ENCODE results near the gene TIMM22.

DNA sequence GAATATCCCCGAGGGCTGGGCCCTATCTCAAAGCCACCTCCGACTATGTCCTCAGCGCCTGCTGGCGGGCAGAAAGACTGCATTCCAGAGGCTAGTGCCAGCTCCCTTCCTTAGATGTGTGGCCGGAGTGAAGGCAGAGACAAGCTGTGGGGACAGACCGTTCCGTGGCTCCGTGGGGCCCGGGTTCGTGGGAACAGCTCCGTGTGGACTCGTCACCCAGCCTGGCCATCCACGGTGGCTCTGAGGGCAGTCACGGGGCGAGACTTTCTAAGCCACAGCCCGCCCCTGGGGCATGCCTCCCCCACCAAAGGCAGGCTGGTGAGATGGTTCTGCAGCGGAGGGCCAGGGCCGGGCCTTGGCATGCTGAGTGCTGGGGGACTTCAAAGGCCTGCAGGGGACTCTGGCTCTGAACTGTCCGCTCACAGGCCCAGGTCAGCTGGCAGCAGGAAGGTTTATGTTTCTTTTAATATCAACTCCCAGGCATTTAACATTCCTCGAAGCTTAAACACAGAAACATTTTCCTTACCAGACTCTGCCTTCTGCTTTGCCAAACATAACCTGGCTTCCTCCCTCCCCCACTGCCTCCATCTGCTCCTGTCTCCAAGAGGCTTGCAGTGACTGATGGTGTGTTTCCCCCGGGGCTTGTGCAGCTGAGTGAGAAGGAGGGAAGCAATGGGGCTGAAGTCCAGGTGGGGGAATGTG is 50.4 kb downstream of the TIMM22 start:
- TF ChIP-seq, protein P1, sequence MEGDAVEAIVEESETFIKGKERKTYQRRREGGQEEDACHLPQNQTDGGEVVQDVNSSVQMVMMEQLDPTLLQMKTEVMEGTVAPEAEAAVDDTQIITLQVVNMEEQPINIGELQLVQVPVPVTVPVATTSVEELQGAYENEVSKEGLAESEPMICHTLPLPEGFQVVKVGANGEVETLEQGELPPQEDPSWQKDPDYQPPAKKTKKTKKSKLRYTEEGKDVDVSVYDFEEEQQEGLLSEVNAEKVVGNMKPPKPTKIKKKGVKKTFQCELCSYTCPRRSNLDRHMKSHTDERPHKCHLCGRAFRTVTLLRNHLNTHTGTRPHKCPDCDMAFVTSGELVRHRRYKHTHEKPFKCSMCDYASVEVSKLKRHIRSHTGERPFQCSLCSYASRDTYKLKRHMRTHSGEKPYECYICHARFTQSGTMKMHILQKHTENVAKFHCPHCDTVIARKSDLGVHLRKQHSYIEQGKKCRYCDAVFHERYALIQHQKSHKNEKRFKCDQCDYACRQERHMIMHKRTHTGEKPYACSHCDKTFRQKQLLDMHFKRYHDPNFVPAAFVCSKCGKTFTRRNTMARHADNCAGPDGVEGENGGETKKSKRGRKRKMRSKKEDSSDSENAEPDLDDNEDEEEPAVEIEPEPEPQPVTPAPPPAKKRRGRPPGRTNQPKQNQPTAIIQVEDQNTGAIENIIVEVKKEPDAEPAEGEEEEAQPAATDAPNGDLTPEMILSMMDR (conservative IDR thresholded peaks at IDR 0.05; ENCODE audit: low read depth, low read length), result no peak
- no peak for TF ChIP-seq POLR2A (IDR thresholded peaks at IDR 0.05; ENCODE audit: low read depth, low read length)
- no peak for TF ChIP-seq BHLHE40 (IDR thresholded peaks at IDR 0.05; ENCODE audit: low read depth, low read length)
- no peak for TF ChIP-seq RFX5 (IDR thresholded peaks at IDR 0.05; ENCODE audit: low read depth, low read length)
- TF ChIP-seq, protein P2, sequence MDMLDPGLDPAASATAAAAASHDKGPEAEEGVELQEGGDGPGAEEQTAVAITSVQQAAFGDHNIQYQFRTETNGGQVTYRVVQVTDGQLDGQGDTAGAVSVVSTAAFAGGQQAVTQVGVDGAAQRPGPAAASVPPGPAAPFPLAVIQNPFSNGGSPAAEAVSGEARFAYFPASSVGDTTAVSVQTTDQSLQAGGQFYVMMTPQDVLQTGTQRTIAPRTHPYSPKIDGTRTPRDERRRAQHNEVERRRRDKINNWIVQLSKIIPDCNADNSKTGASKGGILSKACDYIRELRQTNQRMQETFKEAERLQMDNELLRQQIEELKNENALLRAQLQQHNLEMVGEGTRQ (IDR thresholded peaks at IDR 0.05; ENCODE audit: low read depth, low read length), result no peak
- TF ChIP-seq FOS (IDR thresholded peaks at IDR 0.05; ENCODE audit: low read depth, low read length), result no peak
- TF ChIP-seq CHD1 (IDR thresholded peaks at IDR 0.05; ENCODE audit: low read depth, low read length), result no peak
- no peak for TF ChIP-seq MAFK (IDR thresholded peaks at IDR 0.05; ENCODE audit: low read depth, low read length)
- TF ChIP-seq CEBPB (IDR thresholded peaks at IDR 0.05; ENCODE audit: low read depth, low read length), result no peak
- TF ChIP-seq MXI1 (IDR thresholded peaks at IDR 0.05; ENCODE audit: borderline replicate concordance, low read depth, low read length), result no peak
- TF ChIP-seq, protein P3, sequence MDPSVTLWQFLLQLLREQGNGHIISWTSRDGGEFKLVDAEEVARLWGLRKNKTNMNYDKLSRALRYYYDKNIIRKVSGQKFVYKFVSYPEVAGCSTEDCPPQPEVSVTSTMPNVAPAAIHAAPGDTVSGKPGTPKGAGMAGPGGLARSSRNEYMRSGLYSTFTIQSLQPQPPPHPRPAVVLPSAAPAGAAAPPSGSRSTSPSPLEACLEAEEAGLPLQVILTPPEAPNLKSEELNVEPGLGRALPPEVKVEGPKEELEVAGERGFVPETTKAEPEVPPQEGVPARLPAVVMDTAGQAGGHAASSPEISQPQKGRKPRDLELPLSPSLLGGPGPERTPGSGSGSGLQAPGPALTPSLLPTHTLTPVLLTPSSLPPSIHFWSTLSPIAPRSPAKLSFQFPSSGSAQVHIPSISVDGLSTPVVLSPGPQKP (IDR thresholded peaks at IDR 0.05; ENCODE audit: borderline replicate concordance, low read depth, low read length), result no peak
- no peak for TF ChIP-seq NFE2L2 (IDR thresholded peaks at IDR 0.05; ENCODE audit: low read depth, low read length)
- TF ChIP-seq RCOR1 (IDR thresholded peaks at IDR 0.05; ENCODE audit: insufficient replicate concordance, low read length), result no peak
- no peak for TF ChIP-seq RAD21 (IDR thresholded peaks at IDR 0.05; ENCODE audit: low read length)
